Ectodermal cell (in vitro differentiated cells): ENCODE data around the gene TMEM132C.

ENCODE experiments used
- H3K27ac ChIP-seq: 2 replicates; pipeline ENCODE4 v1.7.0; 2013; ENCODE audit warnings: mild to moderate bottlenecking, low read depth, low read length; ENCODE audit not compliant: insufficient read depth, poor library complexity, severe bottlenecking
- H3K27me3 ChIP-seq: 2 replicates; pipeline ENCODE4 v1.7.0; 2013; ENCODE audit warnings: mild to moderate bottlenecking, low read length; ENCODE audit not compliant: insufficient read depth, control insufficient read depth, poor library complexity, severe bottlenecking
- H3K36me3 ChIP-seq: one replicate; pipeline ENCODE4 v1.7.0; 2013; ENCODE audit warnings: low read length; ENCODE audit not compliant: control insufficient read depth, insufficient read depth
- H3K4me1 ChIP-seq: one replicate; pipeline ENCODE4 v1.7.0; 2013; ENCODE audit warnings: low read length; ENCODE audit not compliant: control insufficient read depth, insufficient read depth
- H3K4me3 ChIP-seq: 2 replicates; pipeline ENCODE4 v1.7.0; 2013; ENCODE audit warnings: low read depth, low read length, control low read depth; ENCODE audit not compliant: insufficient read depth
- H3K9me3 ChIP-seq: 2 replicates; pipeline ENCODE4 v1.7.0; 2013; ENCODE audit warnings: mild to moderate bottlenecking, low read length, moderate library complexity; ENCODE audit not compliant: control insufficient read depth
- WGBS, 2 experiments: methylation state at CpG; one replicate each; pipeline ENCODE4 v1.1.7; 2013; ENCODE audit warnings: missing lambda C conversion rate in 2 of 2; 5-methylcytosine and 5-hydroxymethylcytosine counted together

TMEM132C gene

GRCh38 chr12:128662101-128662500 lies 395.1 kb downstream of the TMEM132C start:
- Histone ChIP-seq H3K27ac (no peak overlapping the region), H3K27me3 (no peaks in the 10 kb centered on the region), H3K9me3 (no peaks in the 10 kb centered on the region), H3K36me3 (peaks cover 3% of the 10 kb centered on the region), H3K4me1 (no peaks in the 10 kb centered on the region), H3K4me3 (no peak overlapping the region)
- WGBS, 2 experiments: 89 to 95% methylated on average over 1 of the region's 1 CpG

GRCh38 chr12:128664501-128664900 lies 397.5 kb downstream of the TMEM132C start:
- H3K27ac ChIP-seq: no peak overlapping the region
- WGBS, 2 experiments: 84 to 88% methylated on average over 9 of the region's 9 CpGs

GRCh38 chr12:128667193-128667592 lies 400.2 kb downstream of the TMEM132C start:
- peaks cover 10% of the 10 kb centered on the region for H3K36me3 ChIP-seq
- no peaks in the 10 kb centered on the region for H3K27me3 ChIP-seq
- no peak overlapping the region for H3K4me3 ChIP-seq
- H3K27ac ChIP-seq: no peak overlapping the region
- 93 to 95% methylated on average over 7 of the region's 7 CpGs for WGBS, 2 experiments
- no peaks in the 10 kb centered on the region for H3K4me1 ChIP-seq
- no peaks in the 10 kb centered on the region for H3K9me3 ChIP-seq

More at GRCh38 chr12:128664501-128664900, 397.5 kb downstream of the TMEM132C start:
- Histone ChIP-seq H3K4me3 (no peak overlapping the region), H3K4me1 (no peaks in the 10 kb centered on the region), H3K27me3 (no peaks in the 10 kb centered on the region), H3K36me3 (peaks cover 4% of the 10 kb centered on the region), H3K9me3 (no peaks in the 10 kb centered on the region)

- Histone ChIP-seq H3K9me3 (no peaks in the 10 kb centered on the region), H3K4me1 (no peaks in the 10 kb centered on the region), H3K4me3 (no peak overlapping the region), H3K36me3 (peaks cover 7% of the 10 kb centered on the region), H3K27me3 (no peaks in the 10 kb centered on the region), H3K27ac (no peak overlapping the region)
- 81 to 88% methylated on average over 5 of the region's 5 CpGs for WGBS, 2 experiments
Measured at GRCh38 chr12:128671528-128672042, 404.6 kb downstream of the TMEM132C start.

GRCh38 chr12:128672428-128672827 lies 405.5 kb downstream of the TMEM132C start:
- Histone ChIP-seq H3K4me1 (no peaks in the 10 kb centered on the region), H3K27me3 (no peaks in the 10 kb centered on the region), H3K4me3 (no peak overlapping the region), H3K9me3 (no peaks in the 10 kb centered on the region), H3K36me3 (peaks cover 7% of the 10 kb centered on the region), H3K27ac (no peak overlapping the region)

GRCh38 chr12:128672893-128673292 lies 405.9 kb downstream of the TMEM132C start:
- H3K27me3 ChIP-seq: no peaks in the 10 kb centered on the region
- H3K27ac ChIP-seq: no peak overlapping the region
- H3K4me1 ChIP-seq: no peaks in the 10 kb centered on the region
- peaks cover 7% of the 10 kb centered on the region for H3K36me3 ChIP-seq
- no peaks in the 10 kb centered on the region for H3K9me3 ChIP-seq
- WGBS, 2 experiments: 74 to 84% methylated on average over 4 of the region's 4 CpGs
- no peak overlapping the region for H3K4me3 ChIP-seq

GRCh38 chr12:128675576-128675975 lies 408.6 kb downstream of the TMEM132C start:
- no peaks in the 10 kb centered on the region for H3K4me1 ChIP-seq
- H3K27me3 ChIP-seq: no peaks in the 10 kb centered on the region
- no peak overlapping the region for H3K4me3 ChIP-seq
- no peaks in the 10 kb centered on the region for H3K9me3 ChIP-seq
- no peaks in the 10 kb centered on the region for H3K36me3 ChIP-seq
- no peak overlapping the region for H3K27ac ChIP-seq

- H3K27me3 ChIP-seq: no peaks in the 10 kb centered on the region
- H3K9me3 ChIP-seq: no peaks in the 10 kb centered on the region
- no peak overlapping the region for H3K27ac ChIP-seq
- 94 to 95% methylated on average over 2 of the region's 2 CpGs for WGBS, 2 experiments
- H3K4me1 ChIP-seq: no peaks in the 10 kb centered on the region
- no peaks in the 10 kb centered on the region for H3K36me3 ChIP-seq
- no peak overlapping the region for H3K4me3 ChIP-seq
Measured at GRCh38 chr12:128680555-128680954, 413.6 kb downstream of the TMEM132C start.

- Histone ChIP-seq H3K27me3 (no peaks in the 10 kb centered on the region), H3K36me3 (no peaks in the 10 kb centered on the region), H3K4me1 (no peaks in the 10 kb centered on the region), H3K4me3 (no peak overlapping the region), H3K27ac (no peak overlapping the region), H3K9me3 (no peaks in the 10 kb centered on the region)
- WGBS, 2 experiments: 92 to 94% methylated on average over 20 of the region's 20 CpGs
Measured at GRCh38 chr12:128682548-128683275, 415.7 kb downstream of the TMEM132C start.

GRCh38 chr12:128684352-128684751 lies 417.4 kb downstream of the TMEM132C start:
- no peaks in the 10 kb centered on the region for H3K27me3 ChIP-seq
- no peak overlapping the region for H3K27ac ChIP-seq
- 90 to 94% methylated on average over 9 of the region's 9 CpGs for WGBS, 2 experiments
- no peaks in the 10 kb centered on the region for H3K9me3 ChIP-seq
- no peaks in the 10 kb centered on the region for H3K36me3 ChIP-seq
- H3K4me1 ChIP-seq: no peaks in the 10 kb centered on the region
- H3K4me3 ChIP-seq: no peak overlapping the region
